SK-N-SH (cell line): ENCODE measurements around the gene MTCL1. TPM values are rescaled to one million over a fixed set of nuclear protein-coding genes. Genes with fewer than 3 reads are reported as not detected.

Source experiments
- CTCF ChIA-PET: fragments of 300-600, 350-600 bp; formaldehyde crosslinking; extraction: SDS; loops from one replicate; lab custom pipeline; 2021; lab: Yijun Ruan, JAX
- POLR2A ChIA-PET: fragments of 350-600 bp; sonication (Branson Sonifier 250); formaldehyde crosslinking; extraction: SDS; loops from one replicate; lab custom pipeline; 2020; ENCODE audit warnings: antibody characterized with exemption, inconsistent platforms; lab: Yijun Ruan, JAX
- DNase-seq: peaks from one replicate; pipeline ENCODE4 v3.0.0; 2012
- H2AFZ ChIP-seq: fragments of 200-600 bp; sonication (generic); 2 replicates; pipeline ENCODE4 v1.8.1; 2016; ENCODE audit warnings: antibody characterized with exemption, mild to moderate bottlenecking, low read depth
- H3F3A ChIP-seq: fragments of 200-600 bp; sonication (generic); replicated peaks from 2 replicates; pipeline ENCODE3; 2016; ENCODE audit warnings: antibody characterized with exemption, mild to moderate bottlenecking; ENCODE audit not compliant: insufficient read depth
- H3K27ac ChIP-seq, 2 experiments: fragments of 200-500 bp in 1 of 2; fragments of 200-600 bp in 1 of 2; sonication (Bioruptor generic) in 1 of 2; sonication (generic), shearing (Covaris generic) in 1 of 2; 2 replicates each; pipeline versions ENCODE4 v1.5.1 to v1.6.1; 2014 to 2016; ENCODE audit warnings: low read depth in 2 of 2, inconsistent platforms in 1 of 2, low read length in 1 of 2, mild to moderate bottlenecking in 1 of 2, mixed read lengths in 1 of 2
- H3K27me3 ChIP-seq: fragments of 200-600 bp; sonication (generic), shearing (Covaris generic); 2 replicates; pipeline ENCODE4 v1.6.1; 2016; ENCODE audit warnings: mixed run types; ENCODE audit not compliant: insufficient read depth
- H3K36me3 ChIP-seq, 2 experiments: fragments of 200-500 bp in 1 of 2; fragments of 200-600 bp in 1 of 2; sonication (Bioruptor generic) in 1 of 2; sonication (generic) in 1 of 2; replicated peaks in 1 of 2; 2 replicates each; pipeline versions ENCODE3 to v1.5.1; 2014 to 2016; ENCODE audit warnings: low read length in 1 of 2, mild to moderate bottlenecking in 1 of 2; ENCODE audit not compliant: insufficient read depth in 2 of 2, control insufficient read depth in 1 of 2
- H3K4me1 ChIP-seq, 2 experiments: fragments of 200-500 bp in 1 of 2; fragments of 200-600 bp in 1 of 2; sonication (Bioruptor generic) in 1 of 2; sonication (generic), shearing (Covaris generic) in 1 of 2; 2 replicates each; pipeline versions ENCODE4 v1.5.1 to v1.6.1; 2014 to 2016; ENCODE audit warnings: low read depth in 1 of 2, low read length in 1 of 2, mixed run types in 1 of 2; ENCODE audit not compliant: insufficient read depth in 2 of 2, control insufficient read depth in 1 of 2
- H3K4me2 ChIP-seq: fragments of 200-600 bp; sonication (generic), shearing (Covaris generic); 2 replicates; pipeline ENCODE4 v1.6.1; 2017; ENCODE audit warnings: mixed run types
- H3K4me3 ChIP-seq, 2 experiments: fragments of 200-500 bp in 1 of 2; fragments of 200-600 bp in 1 of 2; sonication (Bioruptor generic) in 1 of 2; sonication (generic), shearing (Covaris generic) in 1 of 2; 2 replicates each; pipeline versions ENCODE4 v1.5.1 to v1.8.1; 2014 to 2016; ENCODE audit warnings: low read depth in 2 of 2, inconsistent platforms in 1 of 2, low read length in 1 of 2, mild to moderate bottlenecking in 1 of 2, mixed read lengths in 1 of 2, moderate library complexity in 1 of 2
- H3K79me2 ChIP-seq: fragments of 200-600 bp; sonication (generic); 2 replicates; pipeline ENCODE4 v1.8.1; 2017; ENCODE audit warnings: mild to moderate bottlenecking; ENCODE audit not compliant: insufficient read depth
- H3K9ac ChIP-seq: fragments of 200-600 bp; sonication (generic); 2 replicates; pipeline ENCODE4 v1.6.1; 2017; ENCODE audit warnings: mixed run types
- H3K9me2 ChIP-seq: fragments of 200-600 bp; sonication (generic); 2 replicates; pipeline ENCODE4 v1.6.1; 2017; ENCODE audit warnings: mixed run types
- H3K9me3 ChIP-seq: fragments of 200-600 bp; sonication (generic); 2 replicates; pipeline ENCODE4 v1.6.1; 2017; ENCODE audit warnings: mixed run types, mild to moderate bottlenecking, moderate library complexity
- H4K20me1 ChIP-seq: fragments of 200-600 bp; sonication (generic); 2 replicates; pipeline ENCODE4 v1.6.1; 2017; ENCODE audit warnings: mild to moderate bottlenecking, mixed run types; ENCODE audit not compliant: insufficient read depth
- EP300 ChIP-seq, 2 experiments: IDR thresholded peaks; 2 replicates each; pipeline versions ENCODE4 v1.4.0 to v1.6.1; 2012; ENCODE audit warnings: borderline replicate concordance in 1 of 2, low read depth in 1 of 2, low read length in 1 of 2
- GATA2 ChIP-seq: sonication (generic); formaldehyde crosslinking; IDR thresholded peaks from 2 replicates; pipeline ENCODE4 v1.5.0; 2020; ENCODE audit warnings: mild to moderate bottlenecking, missing genetic modification reagents
- MEF2A ChIP-seq: IDR thresholded peaks from 2 replicates; pipeline ENCODE4 v1.4.0; 2012; ENCODE audit warnings: low read depth, borderline replicate concordance
- YY1 ChIP-seq: IDR thresholded peaks from 2 replicates; pipeline ENCODE4 v1.4.0; 2012; ENCODE audit warnings: low read depth, mild to moderate bottlenecking
- WGBS: methylation state at CpG from one replicate; pipeline ENCODE4 v1.1.6; 2017; ENCODE audit warnings: low lambda C conversion rate; 5-methylcytosine and 5-hydroxymethylcytosine counted together
- polyA plus RNA-seq, 3 experiments: library from polyadenylated mRNA; depleted of rRNA; stranded (reverse); fragments of >200 nt; gene quantifications; 2 replicates each; pipeline ENCODE4 v1.2.3, GENCODE V29; 2012
- TF ChIP-seq, protein P1 (sequence below): IDR thresholded peaks from 2 replicates; pipeline ENCODE4 v1.4.0; 2012; ENCODE audit warnings: low read depth
- TF ChIP-seq, protein P2 (sequence below): fragments of 150-350 bp; IDR thresholded peaks from 2 replicates; pipeline ENCODE4 v1.6.1; 2017; ENCODE audit warnings: antibody characterized with exemption, low read length, low read depth, borderline replicate concordance

Gene MTCL1
- polyA plus RNA-seq, 1 of the 3 experiments (the other 2 are of a cell fraction): 33.5 TPM

DNA sequence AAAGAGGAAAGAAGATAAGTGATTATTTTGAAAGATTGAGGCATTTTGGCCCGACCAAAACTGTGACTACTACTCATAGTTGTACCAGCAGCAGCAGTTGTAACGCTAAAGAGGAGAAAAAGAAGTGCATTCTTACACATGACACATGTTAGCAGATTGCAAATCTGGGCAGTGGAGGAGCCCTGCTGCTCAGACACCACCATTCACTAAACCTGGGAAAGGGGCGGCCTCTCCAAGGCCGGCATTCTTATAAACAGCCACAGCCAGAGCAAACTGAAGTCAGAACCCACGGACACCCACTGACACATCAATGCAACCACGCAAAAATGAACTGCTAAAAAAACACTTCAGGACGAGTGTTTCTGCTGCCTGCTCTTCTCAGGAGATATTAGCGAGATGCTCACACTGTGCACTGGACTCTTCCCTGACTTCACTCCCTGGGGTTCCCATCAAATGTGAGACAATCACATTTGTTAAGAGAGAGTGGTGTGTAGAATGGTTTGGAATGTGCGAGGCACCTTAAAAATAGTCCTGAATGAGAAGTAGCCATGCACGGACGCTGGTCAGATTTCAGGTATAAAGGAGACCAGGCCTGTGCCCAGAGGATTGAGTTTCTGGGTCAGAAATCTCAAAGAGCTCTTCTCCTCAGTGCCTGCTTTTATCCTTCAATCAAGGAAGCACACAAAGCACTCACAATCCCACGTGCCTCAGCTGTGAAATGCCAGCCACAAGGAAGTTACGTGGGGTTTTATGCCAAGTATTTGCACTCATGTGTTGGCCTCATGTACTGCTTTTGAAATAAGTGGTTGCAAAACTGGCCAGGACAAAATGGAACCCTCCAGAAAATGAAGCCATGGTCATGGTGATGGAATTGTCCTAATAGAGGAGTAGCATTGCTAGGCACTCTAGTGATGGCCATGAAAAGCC is 83.4 kb downstream of the MTCL1 start:
- Histone ChIP-seq H3K4me2 (no peak overlapping the region), H3K9me3 (no peaks in the 10 kb centered on the region), H3F3A (peaks cover 5% of the 10 kb centered on the region), H3K36me3 (peaks cover 29 to 57% of the 10 kb centered on the region in 2 experiments), H3K79me2 (no peaks in the 10 kb centered on the region; the same call in 1 of the 2 replicates), H3K4me1 (peaks cover 11 to 42% of the 10 kb centered on the region in 2 experiments), H3K9me2 (no peaks in the 10 kb centered on the region), H3K27ac (no peak overlapping the region), H3K9ac (no peak overlapping the region), H3K27me3 (no peaks in the 10 kb centered on the region), H3K4me3 (no peak overlapping the region), H2AFZ (no peak overlapping the region), H4K20me1 (no peaks in the 10 kb centered on the region)
- ChIA-PET CTCF (interaction anchor here (0.6 to 2.3 kb wide), 3 partner anchors 10 to 23 kb away, joined by 3 to 11 read pairs (median 3); no protein-coding TSS in a partner anchor), POLR2A (no interaction called here)
- no peak for TF ChIP-seq MEF2A
- no peak for TF ChIP-seq EP300 (IDR thresholded peaks at IDR 0.05; ENCODE audit: borderline replicate concordance in 1 of 2, low read depth in 1 of 2, low read length in 1 of 2)
- WGBS: 92% methylated on average over 13 of the region's 13 CpGs
- no peak for DNase-seq

- Histone ChIP-seq H3F3A (peaks cover 17% of the 10 kb centered on the region), H3K9me2 (no peaks in the 10 kb centered on the region), H3K36me3 (peaks cover 30 to 35% of the 10 kb centered on the region in 2 experiments), H4K20me1 (no peaks in the 10 kb centered on the region), H2AFZ (no peak overlapping the region), H3K27ac (peak overlapping the region; percentile 31 to 45; a peak in 2 of 4 replicates), H3K4me2 (no peak overlapping the region), H3K4me3 (no peak overlapping the region), H3K9ac (no peak overlapping the region), H3K9me3 (no peaks in the 10 kb centered on the region), H3K79me2 (no peaks in the 10 kb centered on the region; the same call in 1 of the 2 replicates), H3K27me3 (no peaks in the 10 kb centered on the region), H3K4me1 (peaks cover 31 to 65% of the 10 kb centered on the region in 2 experiments)
- DNase-seq: peak; percentile 60
- ChIA-PET POLR2A (no interaction called here), CTCF (interaction anchor here (0.7 to 1.2 kb wide), 2 partner anchors 94 to 191 kb away, joined by 3 to 5 read pairs; no protein-coding TSS in a partner anchor)
- 39% methylated on average over 4 of the region's 4 CpGs for WGBS
- TF ChIP-seq, protein P1, sequence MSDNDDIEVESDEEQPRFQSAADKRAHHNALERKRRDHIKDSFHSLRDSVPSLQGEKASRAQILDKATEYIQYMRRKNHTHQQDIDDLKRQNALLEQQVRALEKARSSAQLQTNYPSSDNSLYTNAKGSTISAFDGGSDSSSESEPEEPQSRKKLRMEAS: no peak
- peak; percentile 72 for TF ChIP-seq GATA2 (CRISPR knock-in tag)
Measured at GRCh38 chr18:8791171-8791651, 85.9 kb downstream of the MTCL1 start.

GRCh38 chr18:8792688-8793316 is 87.4 kb downstream of the MTCL1 start:
- Histone ChIP-seq H3K27ac (peak overlapping the region; percentile 91 to 94; a peak in 3 of 4 replicates), H3K9ac (no peak overlapping the region), H3F3A (peaks cover 25% of the 10 kb centered on the region), H3K4me2 (no peak overlapping the region), H3K9me3 (no peaks in the 10 kb centered on the region), H3K4me1 (peaks cover 41 to 56% of the 10 kb centered on the region in 2 experiments), H4K20me1 (no peaks in the 10 kb centered on the region), H3K9me2 (no peaks in the 10 kb centered on the region), H3K79me2 (no peaks in the 10 kb centered on the region; the same call in 1 of the 2 replicates), H2AFZ (no peak overlapping the region), H3K4me3 (no peak overlapping the region), H3K36me3 (peaks cover 30 to 39% of the 10 kb centered on the region in 2 experiments), H3K27me3 (no peaks in the 10 kb centered on the region)
- no peak for DNase-seq
- CTCF ChIA-PET: interaction anchor here (1.3 to 3.0 kb wide), 5 partner anchors 27 to 195 kb away, joined by 4 to 10 read pairs (median 7); no protein-coding TSS in a partner anchor
- 87% methylated on average over 15 of the region's 16 CpGs for WGBS
- POLR2A ChIA-PET: interaction anchor here (3.2 kb wide), 1 partner anchor 26 kb away, joined by 26 read pairs; no protein-coding TSS in a partner anchor
- TF ChIP-seq, protein P1: no peak
- no peak for TF ChIP-seq YY1
- TF ChIP-seq, protein P2, sequence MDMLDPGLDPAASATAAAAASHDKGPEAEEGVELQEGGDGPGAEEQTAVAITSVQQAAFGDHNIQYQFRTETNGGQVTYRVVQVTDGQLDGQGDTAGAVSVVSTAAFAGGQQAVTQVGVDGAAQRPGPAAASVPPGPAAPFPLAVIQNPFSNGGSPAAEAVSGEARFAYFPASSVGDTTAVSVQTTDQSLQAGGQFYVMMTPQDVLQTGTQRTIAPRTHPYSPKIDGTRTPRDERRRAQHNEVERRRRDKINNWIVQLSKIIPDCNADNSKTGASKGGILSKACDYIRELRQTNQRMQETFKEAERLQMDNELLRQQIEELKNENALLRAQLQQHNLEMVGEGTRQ: no peak
